HG03095 (cell line): ENCODE results near the gene CCNF.
"Not testable (repeated sequence)": the region's sequence is repeated elsewhere in the genome, so short reads cannot be mapped to it uniquely, and the experiment has no call there.

ENCODE experiments used
- ATAC-seq: cut with Tn5 transposase; IDR thresholded peaks from one replicate; pipeline ENCODE4 v1.9.1; 2021; ENCODE audit warnings: moderate library complexity; ENCODE audit not compliant: unreplicated experiment

Gene CCNF

GRCh38 chr16:2429034-2429770 is at the start of gene CCNF:
Gene CCNF, plus strand, starts transcription at chr16:2429447. Its CDS starts 35 bp downstream, at chr16:2429482.
- peak; percentile 74 for ATAC-seq

- ATAC-seq, result no peak
These were observed 45.7 kb upstream of the CCNF start for GRCh38 chr16:2383501-2383900.

- ATAC-seq, result no peak
These were observed 44.8 kb upstream of the CCNF start for GRCh38 chr16:2384426-2384825.

GRCh38 chr16:2385190-2385836 is 43.9 kb upstream of the CCNF start:
- ATAC-seq, result no peak

GRCh38 chr16:2385982-2386381 is 43.3 kb upstream of the CCNF start:
- not testable (repeated sequence) for ATAC-seq

- no peak for ATAC-seq
These were observed 42.3 kb upstream of the CCNF start for GRCh38 chr16:2386990-2387389.

- ATAC-seq, result no peak
These were observed 40.9 kb upstream of the CCNF start for GRCh38 chr16:2388139-2388874.

GRCh38 chr16:2388875-2389433 is 40.3 kb upstream of the CCNF start:
- no peak for ATAC-seq

- no peak for ATAC-seq
These were observed 37.2 kb upstream of the CCNF start for GRCh38 chr16:2392025-2392424.

GRCh38 chr16:2398520-2398919 is 30.7 kb upstream of the CCNF start:
- ATAC-seq, result no peak

GRCh38 chr16:2404099-2404498 is 25.1 kb upstream of the CCNF start:
- no peak for ATAC-seq

- no peak for ATAC-seq
These were observed 14.2 kb upstream of the CCNF start for GRCh38 chr16:2415085-2415484.

- ATAC-seq, result no peak
These were observed 9.2 kb upstream of the CCNF start for GRCh38 chr16:2420035-2420434.

- ATAC-seq, result no peak
These were observed 7.0 kb upstream of the CCNF start for GRCh38 chr16:2422123-2422867.

- no peak for ATAC-seq
These were observed 4.9 kb upstream of the CCNF start for GRCh38 chr16:2424061-2425007.

GRCh38 chr16:2425008-2425518 is 4.2 kb upstream of the CCNF start:
- no peak for ATAC-seq

GRCh38 chr16:2425825-2426430 is 3.3 kb upstream of the CCNF start:
- ATAC-seq, result no peak

GRCh38 chr16:2426941-2427361 is 2.3 kb upstream of the CCNF start:
- ATAC-seq, result no peak

GRCh38 chr16:2427526-2427925 is 1.7 kb upstream of the CCNF start:
- ATAC-seq, result no peak
